ENCODE results near the gene SMOC1.

The SMOC1 gene

GRCh38 chr14:69863083-69863482 lies 16.1 kb upstream of the SMOC1 start:
- no peak for DNase-seq

DNA sequence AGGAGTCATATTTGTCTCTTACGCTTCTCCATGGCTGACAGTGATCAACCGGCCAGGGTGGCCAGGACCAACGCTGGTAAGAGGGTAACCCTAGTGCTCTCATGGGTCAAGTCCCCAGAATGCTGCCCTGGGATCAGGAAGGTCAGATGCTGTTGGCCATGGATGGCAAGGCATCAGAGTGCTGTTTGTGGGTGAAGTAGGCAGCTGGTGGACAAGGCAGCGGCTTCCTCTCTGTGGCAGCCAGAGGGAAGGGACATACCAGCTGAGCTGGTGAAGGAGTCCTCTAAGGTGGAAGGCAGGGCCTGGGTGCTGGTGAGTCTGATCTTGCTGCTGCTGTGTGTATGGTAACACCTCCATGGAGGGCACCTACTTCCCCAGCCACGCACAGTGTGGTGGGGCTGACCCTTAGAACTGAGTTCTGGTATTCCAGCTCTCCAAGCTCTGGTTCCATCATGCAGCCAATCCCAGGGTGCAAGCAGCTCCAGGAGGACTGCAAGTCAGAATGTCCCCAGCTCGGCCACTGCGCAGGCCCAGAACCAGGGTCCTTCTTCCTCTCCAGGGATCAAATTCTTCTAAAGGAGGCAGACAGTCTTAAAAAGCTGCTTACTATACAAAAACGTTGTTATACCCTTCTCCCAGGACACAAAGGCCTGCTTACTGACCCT lies 13.4 kb upstream of the SMOC1 start:
- no peak for DNase-seq

DNA sequence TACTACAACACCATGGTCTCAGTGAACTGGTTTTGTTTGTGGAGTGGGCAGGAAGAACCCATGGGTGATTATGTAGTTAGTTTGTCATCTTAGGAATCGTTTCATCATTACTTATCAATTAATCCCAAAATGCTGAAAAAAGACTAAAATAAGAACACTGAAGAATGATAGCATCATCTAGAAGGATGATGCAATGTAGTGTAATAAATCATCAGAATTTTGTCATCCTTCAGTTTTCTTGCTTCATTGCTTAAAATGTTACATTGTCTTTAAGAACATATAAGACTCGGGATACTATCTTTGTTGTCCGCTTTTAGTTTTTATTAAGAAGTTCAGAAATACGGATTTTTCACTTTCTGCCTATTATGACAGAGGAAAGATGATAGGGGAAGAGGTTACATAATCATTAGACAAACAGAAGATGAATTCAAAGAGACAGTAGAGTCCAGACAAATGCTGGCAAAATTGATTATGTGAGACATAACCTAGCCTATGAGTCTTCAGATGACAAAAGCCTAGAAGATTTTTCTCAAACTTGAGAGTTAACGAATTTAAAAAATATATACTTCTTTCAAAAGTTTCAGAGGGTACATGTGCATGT lies 10.8 kb upstream of the SMOC1 start:
- DNase-seq, result no peak

DNA sequence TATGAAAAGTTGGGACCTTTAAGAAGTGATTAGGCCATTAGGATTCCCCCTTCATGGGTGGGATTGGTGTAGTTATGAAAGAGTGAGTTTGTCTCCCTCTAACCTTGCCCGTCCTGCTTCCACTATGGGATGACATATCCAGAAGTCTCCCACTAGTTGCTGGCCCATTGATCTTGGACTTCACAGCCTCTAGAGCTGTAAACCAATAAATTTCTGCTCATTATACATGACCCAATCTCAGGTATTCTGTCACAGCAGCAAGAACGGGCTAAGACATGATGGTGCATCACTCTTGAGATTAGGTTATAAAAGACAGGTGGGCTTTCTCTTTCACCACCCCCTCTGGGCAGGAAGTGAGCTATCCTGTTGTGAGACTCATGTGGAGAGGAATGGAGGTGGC lies 8.6 kb upstream of the SMOC1 start:
- DNase-seq, result no peak

DNA sequence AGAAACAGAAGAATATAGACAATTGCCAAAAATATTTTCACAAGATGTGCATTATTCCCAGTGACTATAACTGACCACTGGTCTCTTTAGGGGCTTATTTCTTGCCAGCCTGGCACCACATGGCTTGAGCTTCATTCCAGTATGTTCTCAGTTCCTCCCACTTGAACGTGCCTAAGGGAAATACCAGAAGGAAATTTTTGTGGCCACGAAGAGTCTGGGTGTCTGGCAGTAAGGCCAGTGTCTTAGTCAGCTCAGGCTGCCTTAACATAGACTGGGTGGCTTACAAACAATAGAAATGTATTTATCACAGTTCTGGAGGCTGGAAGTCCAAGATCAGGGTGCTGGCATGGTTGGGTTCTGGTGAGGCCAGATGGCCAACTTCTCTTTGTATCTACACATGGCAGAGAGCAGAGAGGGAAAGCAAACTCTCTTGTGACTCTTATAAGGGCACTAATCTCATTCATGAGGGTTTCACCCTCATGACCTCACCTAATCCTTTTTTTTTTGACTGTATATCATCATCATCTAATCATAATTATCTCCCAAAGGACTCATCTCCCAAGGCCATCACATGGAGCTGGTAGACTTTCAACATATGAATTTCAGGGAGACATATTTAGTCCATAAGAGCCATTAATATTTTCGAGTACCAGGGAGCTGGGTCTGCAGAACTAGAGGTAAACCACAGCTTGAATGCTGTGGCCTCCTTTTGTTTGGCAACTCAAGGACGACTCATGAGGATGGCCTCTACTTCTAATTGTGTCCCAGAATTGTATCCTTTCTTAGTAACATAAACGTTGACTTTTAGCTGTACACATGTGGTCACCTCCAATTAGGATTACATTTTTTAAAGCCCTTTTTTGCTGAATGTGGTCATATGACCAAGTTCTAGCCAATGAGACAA lies 5.1 kb upstream of the SMOC1 start:
- no peak for DNase-seq

DNA sequence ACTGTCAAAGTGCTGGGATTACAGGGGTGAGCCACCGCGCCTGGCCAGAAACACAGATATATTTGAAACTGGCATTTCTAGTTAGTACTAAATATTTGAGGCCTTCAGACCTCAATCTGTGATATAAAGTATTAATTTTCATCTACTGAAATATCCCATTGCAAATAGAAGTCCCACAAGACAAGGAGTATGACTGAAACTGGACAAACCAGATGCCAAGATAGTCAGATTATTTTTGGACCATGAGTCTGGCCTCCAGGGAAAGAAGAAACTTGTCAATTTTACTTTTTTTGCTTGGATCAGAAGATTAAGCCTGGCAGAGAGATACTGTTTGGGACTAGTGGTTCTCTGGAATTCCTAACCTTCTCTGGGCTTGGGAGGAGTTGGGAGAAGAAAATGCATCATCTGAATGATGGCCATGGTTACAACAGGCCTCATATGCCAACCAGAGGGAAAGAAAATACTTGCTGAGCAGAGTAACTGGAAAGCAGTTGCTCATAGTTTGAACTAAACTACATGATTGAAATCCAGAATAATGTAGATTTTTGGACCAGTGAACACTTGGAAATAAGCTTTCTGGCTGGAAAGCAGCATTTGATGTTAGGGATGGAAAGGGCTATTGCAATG lies 2.9 kb upstream of the SMOC1 start:
- no peak for DNase-seq

DNA sequence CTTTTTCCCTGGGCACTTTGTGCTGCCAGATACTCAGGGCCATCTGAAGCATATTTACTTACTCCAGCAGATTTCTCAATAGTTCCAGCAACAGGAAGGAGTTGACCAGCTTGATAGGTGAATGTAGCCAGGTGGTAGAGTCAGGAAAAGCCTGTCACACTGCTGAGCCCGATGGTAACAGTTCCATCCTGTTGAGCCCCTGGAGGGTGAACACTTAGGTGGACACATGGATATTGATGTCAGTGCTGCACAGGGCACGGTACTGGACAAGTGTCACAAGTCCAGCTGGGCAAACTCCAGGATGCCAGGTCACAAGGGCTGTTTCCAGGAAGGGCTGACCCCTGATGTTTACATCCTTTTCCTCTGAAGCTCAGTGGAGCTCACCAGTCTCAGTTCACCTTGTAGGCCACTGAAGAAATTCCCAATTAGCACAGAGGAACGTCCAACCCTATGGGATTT lies 2.3 kb upstream of the SMOC1 start:
- DNase-seq, result peak in 1 of 14 donors; percentile 33

DNA sequence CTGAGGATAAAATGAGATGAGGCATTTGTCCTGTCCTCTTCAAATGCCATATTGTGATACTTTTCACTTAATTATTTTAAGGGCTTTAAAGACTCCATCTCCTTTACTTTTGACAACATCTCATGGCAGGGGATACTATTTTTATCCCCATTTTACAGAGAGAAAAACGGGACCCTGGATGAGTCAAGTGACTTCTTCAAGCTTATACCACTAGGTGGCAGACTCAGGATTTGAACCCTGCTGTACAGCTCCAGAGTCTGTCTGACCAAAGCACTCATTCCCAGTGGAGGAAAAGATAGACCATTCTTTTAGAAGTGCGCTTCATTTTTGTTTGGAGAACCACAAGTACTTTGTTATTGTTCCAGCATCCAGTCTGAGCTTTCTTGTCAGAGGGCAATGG lies 1.7 kb upstream of the SMOC1 start:
- peak in 3 of 14 donors; percentile 9 to 31 (median 11) for DNase-seq

DNA sequence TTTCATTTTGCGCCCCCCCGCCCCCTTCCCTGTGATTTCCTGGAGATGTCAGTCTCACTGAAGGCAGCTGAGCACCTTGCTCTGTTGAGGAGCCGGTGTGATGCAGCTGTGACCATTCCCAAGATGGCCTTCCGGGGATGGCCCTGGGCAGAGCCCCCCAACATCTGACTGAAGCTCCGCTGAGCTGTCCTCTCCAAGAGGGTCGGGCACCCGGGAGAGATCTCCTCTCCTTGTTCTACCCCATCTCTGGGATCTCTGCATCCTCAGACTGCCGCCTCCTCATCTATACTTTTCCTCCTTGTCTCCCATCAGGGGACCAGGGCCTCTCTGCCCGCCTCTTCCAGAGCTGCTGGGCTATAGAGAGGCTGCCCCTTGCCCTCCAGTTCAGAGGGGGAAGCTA lies 965 bp upstream of the SMOC1 start:
- DNase-seq, result no peak

GRCh38 chr14:69880044-69880487 lies 850 bp downstream of the SMOC1 start:
- peak in 2 of 14 donors; percentile 46 to 47 for DNase-seq

GRCh38 chr14:69880893-69881292 lies 1.7 kb downstream of the SMOC1 start:
- DNase-seq, result no peak

DNA sequence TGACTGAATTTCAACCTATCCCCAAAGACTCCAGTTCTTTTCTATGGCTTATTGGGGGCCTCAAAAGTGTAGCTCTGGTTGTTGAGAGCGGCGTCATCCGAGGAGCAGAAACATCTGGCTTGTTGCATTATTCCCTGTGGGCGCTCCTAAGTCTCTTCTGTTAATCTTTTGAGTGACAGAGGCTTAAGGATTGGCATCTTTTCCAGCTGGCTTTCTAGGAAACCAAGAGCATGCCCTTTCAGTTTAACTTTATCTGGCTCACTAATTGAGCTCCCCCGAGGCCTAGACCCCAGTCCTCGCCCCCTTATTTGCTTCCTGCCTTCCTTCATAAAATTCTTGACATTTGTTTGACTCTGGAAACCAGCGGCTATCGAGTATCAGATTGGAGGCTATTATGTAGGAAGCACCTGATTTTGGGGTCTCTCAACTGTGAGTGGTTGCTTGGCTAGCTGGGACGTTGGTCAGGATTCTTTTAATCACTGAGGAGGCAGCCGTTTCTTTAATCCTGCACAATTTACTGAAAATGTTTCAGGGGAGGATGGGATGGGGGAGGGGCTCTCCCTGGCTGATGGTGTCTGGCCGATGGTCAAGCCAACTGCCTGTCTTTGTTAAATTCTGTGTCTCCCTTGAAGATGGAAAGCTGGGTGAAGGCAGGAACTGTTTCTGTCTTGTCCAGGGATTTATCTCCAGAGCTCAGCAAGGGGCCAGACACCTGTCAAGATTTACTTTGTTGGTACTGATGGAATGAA lies 3.1 kb downstream of the SMOC1 start:
- DNase-seq, result no peak

DNA sequence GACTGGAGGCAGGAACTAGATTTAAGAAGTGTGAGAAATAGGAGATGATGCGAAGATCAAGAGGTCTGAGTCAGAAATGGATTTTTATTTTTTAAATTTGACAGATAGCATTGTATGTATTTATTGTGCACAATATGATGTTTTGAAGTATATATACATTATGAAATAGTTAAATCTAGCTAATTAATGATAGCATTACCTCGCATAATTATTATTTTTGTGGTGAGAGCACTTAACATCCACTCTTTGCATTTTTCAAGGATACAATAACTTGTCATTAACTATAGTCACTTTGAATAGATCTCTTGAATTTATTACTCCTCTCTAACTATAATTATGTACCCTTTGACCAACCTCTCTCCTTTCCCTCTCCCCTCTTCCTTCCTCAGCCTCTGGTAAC lies 3.7 kb downstream of the SMOC1 start:
- no peak for DNase-seq

- no peak for DNase-seq
Measured at GRCh38 chr14:69886453-69887242, 7.4 kb downstream of the SMOC1 start.

DNA sequence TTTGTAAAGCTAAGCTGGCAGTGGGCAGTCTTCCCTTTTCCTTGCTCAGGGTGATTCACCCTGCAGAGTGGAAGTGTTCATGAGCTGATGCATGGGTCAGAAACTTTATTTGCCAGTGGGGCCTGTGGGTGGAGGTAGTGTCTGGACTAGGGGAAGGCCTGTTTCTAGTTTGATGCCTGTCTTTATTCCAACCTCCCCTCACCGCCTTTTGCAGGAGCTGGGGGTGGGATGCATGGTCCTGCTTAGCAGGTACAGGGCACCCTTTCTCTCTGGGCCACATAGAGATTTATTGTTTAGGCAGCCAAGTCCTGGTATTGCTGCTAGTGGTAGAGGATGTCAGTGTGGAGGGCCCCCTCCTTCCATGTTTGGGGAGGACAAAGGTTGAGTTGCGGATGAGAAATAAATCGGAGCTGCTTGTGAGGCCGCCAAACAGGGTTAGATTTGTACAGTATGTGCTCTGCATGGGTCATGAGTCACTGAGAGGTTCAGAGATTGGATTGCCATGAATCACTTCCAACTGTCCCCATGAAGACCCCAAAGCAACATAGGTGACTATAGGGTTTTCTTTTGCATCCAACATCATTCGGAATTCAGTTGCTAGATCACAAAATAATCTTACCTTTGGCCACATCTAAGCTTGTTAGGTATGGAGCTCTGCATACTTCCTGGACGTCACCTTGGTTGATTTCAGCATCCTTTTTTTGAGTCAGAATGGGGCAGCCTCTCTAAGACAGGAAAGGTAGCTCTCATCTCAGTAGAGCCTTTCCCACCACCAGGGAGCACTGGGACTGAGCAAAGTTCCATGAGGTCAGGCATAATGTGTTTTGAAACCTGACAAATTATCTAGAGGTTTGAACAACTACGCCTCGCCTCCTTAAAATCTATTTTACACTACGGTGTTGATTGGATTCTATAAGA lies 8.8 kb downstream of the SMOC1 start:
- DNase-seq, result no peak

- DNase-seq, result peak in 1 of 14 donors; percentile 34
Measured at GRCh38 chr14:69891422-69891821, 12.2 kb downstream of the SMOC1 start.

- DNase-seq, result no peak
Measured at GRCh38 chr14:69895109-69895508, 15.9 kb downstream of the SMOC1 start.

DNA sequence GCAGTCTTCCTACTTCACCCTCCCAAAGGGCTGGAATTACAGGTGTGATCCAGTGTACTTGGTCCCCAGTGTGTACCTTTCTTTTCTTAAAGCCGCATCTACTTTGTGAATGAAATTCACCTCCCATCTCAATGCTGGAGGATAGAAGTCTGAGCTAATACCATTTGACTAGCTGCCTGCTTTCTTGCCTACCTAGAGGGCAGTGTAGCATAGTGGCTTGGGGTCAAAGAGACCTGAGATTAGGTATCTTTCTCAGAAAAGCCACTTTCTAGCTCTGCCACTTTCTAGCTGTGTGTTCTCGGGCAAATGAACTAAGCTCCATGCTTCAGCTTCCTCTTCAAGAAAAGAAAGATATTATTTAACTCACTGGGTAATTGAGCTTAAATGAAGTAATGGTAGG lies 16.9 kb downstream of the SMOC1 start:
- DNase-seq, result no peak

DNA sequence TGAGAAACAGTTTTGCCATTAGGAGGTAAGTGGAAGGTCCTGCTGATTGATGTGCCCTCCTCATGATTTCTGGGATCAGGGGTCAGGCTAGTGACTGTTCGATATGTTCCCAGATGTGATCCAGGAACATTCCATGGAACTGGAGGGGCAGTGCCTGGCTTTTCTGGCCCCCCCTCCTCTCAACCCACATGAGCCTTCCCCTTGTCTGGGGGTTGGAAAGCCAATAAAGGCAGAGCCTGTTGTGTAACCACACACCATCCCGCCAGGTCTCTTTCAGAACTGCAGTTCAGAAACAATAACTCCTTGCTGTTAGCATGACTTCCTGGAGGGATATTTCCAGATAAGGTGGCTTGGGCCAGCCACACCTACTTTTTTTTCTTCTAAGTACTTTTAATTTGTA lies 17.8 kb downstream of the SMOC1 start:
- DNase-seq, result no peak

DNA sequence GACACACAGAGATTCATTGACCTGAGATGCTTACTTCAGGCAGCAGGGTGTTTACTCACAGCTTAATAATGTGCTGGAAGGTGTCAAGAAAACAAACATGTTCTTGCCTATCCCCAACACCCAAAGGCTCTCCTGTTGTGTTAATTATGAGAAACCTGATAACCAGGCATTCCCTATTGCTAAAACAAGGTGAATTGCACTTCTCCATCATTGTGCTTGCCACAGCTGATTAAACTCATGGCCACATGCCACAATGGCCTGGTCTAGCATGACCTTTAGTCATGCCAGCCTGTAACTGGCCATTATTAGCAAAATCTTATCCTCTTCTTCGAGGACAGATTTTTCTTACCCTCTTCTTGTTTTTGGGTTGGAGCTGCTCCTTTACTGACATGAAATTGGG lies 21.4 kb downstream of the SMOC1 start:
- DNase-seq, result no peak
